B cell (primary cell): ENCODE data around the gene KLHL17. TPM values are rescaled to one million over a fixed set of nuclear protein-coding genes. Genes with fewer than 3 reads are reported as not detected.

ENCODE experiments used
- ATAC-seq: fragments of 200-7000 bp; cut with Tn5 transposase; one replicate; pipeline ENCODE4 v1.10.0; 2021; ENCODE audit warnings: low read depth, mild to moderate bottlenecking, moderate number of reproducible peaks, moderate library complexity
- CTCF ChIA-PET: fragments of 350-600 bp; sonication (Branson Sonifier 250); formaldehyde crosslinking; loops from one replicate; lab custom pipeline; 2021; ENCODE audit warnings: antibody characterized with exemption, inconsistent platforms; lab: Charles Lee
- POLR2A ChIA-PET: fragments of 350-600 bp; sonication (Branson Sonifier 250); formaldehyde crosslinking; loops from one replicate; lab custom pipeline; 2021; ENCODE audit warnings: antibody characterized with exemption; lab: Charles Lee
- DNase-seq: peaks from one replicate; pipeline ENCODE4 v3.0.0; 2013
- H2AFZ ChIP-seq: 2 replicates; pipeline ENCODE4 v1.6.1; 2012; ENCODE audit warnings: mild to moderate bottlenecking, low read depth, low read length; ENCODE audit not compliant: insufficient read depth, poor library complexity, severe bottlenecking
- H3K27ac ChIP-seq, 2 donors: 1 replicate in 1 of 2; 2 replicates in 1 of 2; pipeline ENCODE4 v1.5.1; 2012 to 2013; ENCODE audit warnings: low read length in 2 of 2, mild to moderate bottlenecking in 2 of 2, moderate library complexity in 1 of 2
- H3K27me3 ChIP-seq, 4 experiments: fragments of 200-600 bp in 1 of 4; sonication (generic) in 1 of 4; replicated peaks in 1 of 4; 1 replicate in 2 of 4; 2 replicates in 2 of 4; pipeline versions ENCODE4 v1.6.1 to v1.7.0; 2013 to 2016; ENCODE audit warnings: low read length in 3 of 4, mild to moderate bottlenecking in 2 of 4, mixed read lengths in 1 of 4, moderate library complexity in 1 of 4; ENCODE audit not compliant: insufficient read depth in 4 of 4, control insufficient read depth in 3 of 4; ENCODE audit errors: control extremely low read depth in 1 of 4
- H3K36me3 ChIP-seq, 2 experiments: replicated peaks in 1 of 2; 1 replicate in 1 of 2; 2 replicates in 1 of 2; pipeline versions ENCODE4 v1.6.1 to v1.7.1; 2013; ENCODE audit warnings: low read length in 1 of 2; ENCODE audit not compliant: insufficient read depth in 2 of 2, control insufficient read depth in 1 of 2; ENCODE audit errors: control extremely low read depth in 1 of 2, extremely low read depth in 1 of 2
- H3K4me1 ChIP-seq, 2 donors: fragments of 200-600 bp in 1 of 2; sonication (generic) in 1 of 2; 1 replicate in 1 of 2; 2 replicates in 1 of 2; pipeline versions ENCODE4 v1.5.1 to v1.6.1; 2013 to 2017; ENCODE audit warnings: low read length in 2 of 2; ENCODE audit not compliant: control insufficient read depth in 2 of 2, insufficient read depth in 2 of 2
- H3K4me2 ChIP-seq: replicated peaks from 2 replicates; pipeline ENCODE3; 2012; ENCODE audit warnings: mild to moderate bottlenecking, low read depth, low read length; ENCODE audit not compliant: poor library complexity, severe bottlenecking
- H3K4me3 ChIP-seq, 5 experiments: fragments of 200-600 bp in 1 of 5; sonication (generic) in 1 of 5; 1 replicate in 3 of 5; 2 replicates in 2 of 5; pipeline versions ENCODE4 v1.5.1 to v1.7.0; 2011 to 2016; ENCODE audit warnings: low read length in 4 of 5, mild to moderate bottlenecking in 4 of 5, low read depth in 2 of 5, control low read depth in 1 of 5, moderate library complexity in 1 of 5; ENCODE audit not compliant: insufficient read depth in 1 of 5; ENCODE audit errors: control extremely low read depth in 1 of 5, extremely low read depth in 1 of 5
- H3K79me2 ChIP-seq: fragments of 200-600 bp; sonication (generic); one replicate; pipeline ENCODE4 v1.6.0; 2016; ENCODE audit warnings: low read length; ENCODE audit not compliant: control insufficient read depth, insufficient read depth
- H3K9ac ChIP-seq: fragments of 200-600 bp; sonication (generic); 2 replicates; pipeline ENCODE4 v1.6.1; 2017; ENCODE audit warnings: mild to moderate bottlenecking, low read length, moderate library complexity
- H3K9me3 ChIP-seq, 3 donors: one replicate each; pipeline versions ENCODE4 v1.6.1 to v1.7.1; 2013; ENCODE audit warnings: low read length in 2 of 3; ENCODE audit not compliant: control insufficient read depth in 2 of 3, insufficient read depth in 1 of 3; ENCODE audit errors: control extremely low read depth in 1 of 3
- H4K20me1 ChIP-seq: 2 replicates; pipeline ENCODE4 v1.6.0; 2012; ENCODE audit warnings: mild to moderate bottlenecking, low read length; ENCODE audit not compliant: insufficient read depth, control insufficient read depth, poor library complexity, severe bottlenecking
- H3K27ac Mint-ChIP-seq: one replicate; pipeline ENCODE4 v1.8.0; 2021; ENCODE audit warnings: mixed read lengths
- H3K27me3 Mint-ChIP-seq: one replicate; pipeline ENCODE4 v1.8.0; 2021; ENCODE audit warnings: mixed read lengths
- H3K4me1 Mint-ChIP-seq: one replicate; pipeline ENCODE4 v1.8.0; 2021; ENCODE audit warnings: mixed read lengths
- H3K4me3 Mint-ChIP-seq: one replicate; pipeline ENCODE4 v1.8.0; 2021; ENCODE audit warnings: mixed read lengths
- H3K9me3 Mint-ChIP-seq: one replicate; pipeline ENCODE4 v1.8.0; 2022; ENCODE audit warnings: mixed read lengths; ENCODE audit not compliant: insufficient read depth
- EZH2 ChIP-seq: IDR thresholded peaks from 2 replicates; pipeline ENCODE4 v1.6.1; 2012; ENCODE audit warnings: borderline replicate concordance, low read depth, mild to moderate bottlenecking, moderate library complexity, low read length; ENCODE audit not compliant: insufficient read depth, poor library complexity, severe bottlenecking
- WGBS: methylation state at CpG from one replicate; pipeline ENCODE4 v1.1.5; 2013; ENCODE audit warnings: missing lambda C conversion rate; ENCODE audit not compliant: insufficient coverage; 5-methylcytosine and 5-hydroxymethylcytosine counted together
- intact Hi-C: fragments of 100-400 bp; cut with micrococcal nuclease; formaldehyde crosslinking; loops from one replicate; pipeline ENCODE4 v1.10.0; 2022
- polyA plus RNA-seq: library from polyadenylated mRNA; depleted of rRNA; stranded (reverse); fragments of >200 nt; gene quantifications from 2 replicates; pipeline ENCODE4 v1.2.3, GENCODE V29; 2012
- total RNA-seq, 2 donors: library from RNA; stranded (reverse); fragments of 120-200 nt in 1 of 2; gene quantifications; 1 replicate in 1 of 2; 2 replicates in 1 of 2; pipeline versions ENCODE4 v1.2.3 to v1.2.4, GENCODE V29; 2013 to 2022
- TF ChIP-seq, protein P1 (sequence below): fragments of 200-600 bp; IDR thresholded peaks from one replicate; pipeline ENCODE4 v1.8.0; 2022; ENCODE audit warnings: antibody characterized with exemption, mild to moderate bottlenecking

Gene KLHL17
- total and polyA plus RNA-seq, 2 donors (not counting 1 experiment from before 2014, with no cell fraction given) = 30.1 to 57.5 TPM

DNA sequence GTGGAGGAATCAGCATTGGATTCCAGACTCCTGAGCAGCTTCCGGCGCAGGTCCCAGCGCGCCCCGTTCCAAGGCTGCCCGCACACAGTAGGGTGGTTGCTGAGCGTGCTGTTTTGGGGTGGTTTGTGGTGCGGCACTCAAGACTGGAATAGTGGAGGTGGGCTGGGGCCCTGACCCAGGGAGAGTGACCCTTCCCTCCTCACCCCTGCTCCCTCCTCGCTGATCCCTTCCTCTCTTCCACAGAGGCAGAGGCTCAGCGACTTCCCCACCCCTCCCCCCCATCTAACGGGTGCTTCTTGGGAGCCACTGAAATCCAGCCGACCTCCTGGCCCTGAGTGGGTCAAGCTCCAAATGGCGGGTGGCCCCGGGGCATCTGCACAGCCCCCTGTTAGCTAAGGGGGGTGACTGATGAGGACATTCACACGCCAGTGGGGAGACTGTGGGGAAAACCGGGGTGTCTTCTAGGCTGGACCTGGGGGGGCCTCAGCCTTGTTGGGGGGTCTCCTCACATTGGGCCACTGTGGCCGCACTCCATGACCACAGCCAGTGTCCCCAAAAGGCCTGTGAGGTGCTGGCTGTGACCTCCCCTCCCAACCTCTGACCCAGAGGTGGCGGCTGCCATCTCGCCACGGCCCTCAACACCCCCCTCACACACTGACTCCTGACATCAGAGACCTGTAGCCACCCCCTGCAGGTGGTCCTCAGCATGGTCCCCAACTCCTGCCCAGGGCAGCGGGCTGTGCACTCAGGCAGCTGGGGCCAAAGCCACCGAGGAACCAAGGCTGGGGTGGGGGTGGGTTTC lies 43.4 kb downstream of the KLHL17 start:
- H3K27me3 Mint-ChIP-seq = peaks cover 27% of the 10 kb centered on the region
- H3K4me3 Mint-ChIP-seq = no peak overlapping the region
- no peaks in the 10 kb centered on the region for H3K9me3 Mint-ChIP-seq
- Histone ChIP-seq H3K4me2 (no peak overlapping the region), H3K9ac (no peak overlapping the region), H4K20me1 (no peaks in the 10 kb centered on the region), H3K4me1 (peaks cover 30 to 45% of the 10 kb centered on the region in 2 donors), H3K4me3 (no peak overlapping the region), H3K27ac (no peak overlapping the region), H2AFZ (no peak overlapping the region), H3K9me3 (peaks cover 0 to 18% (median 0%) of the 10 kb centered on the region in 3 donors), H3K79me2 (no peaks in the 10 kb centered on the region), H3K36me3 (no peaks in the 10 kb centered on the region), H3K27me3 (peaks cover 0 to 69% (median 39%) of the 10 kb centered on the region in 4 experiments)
- WGBS = 86% methylated on average over 10 of the region's 22 CpGs
- peaks cover 19% of the 10 kb centered on the region for H3K4me1 Mint-ChIP-seq
- ChIA-PET CTCF (interaction anchor here (0.9 to 2.1 kb wide), 3 partner anchors 10 to 60 kb away, joined by 3 to 7 read pairs (median 4); partner anchors contain the start of gene ISG15), POLR2A (no interaction called here)
- TF ChIP-seq EZH2 = no peak
- TF ChIP-seq, protein P1, sequence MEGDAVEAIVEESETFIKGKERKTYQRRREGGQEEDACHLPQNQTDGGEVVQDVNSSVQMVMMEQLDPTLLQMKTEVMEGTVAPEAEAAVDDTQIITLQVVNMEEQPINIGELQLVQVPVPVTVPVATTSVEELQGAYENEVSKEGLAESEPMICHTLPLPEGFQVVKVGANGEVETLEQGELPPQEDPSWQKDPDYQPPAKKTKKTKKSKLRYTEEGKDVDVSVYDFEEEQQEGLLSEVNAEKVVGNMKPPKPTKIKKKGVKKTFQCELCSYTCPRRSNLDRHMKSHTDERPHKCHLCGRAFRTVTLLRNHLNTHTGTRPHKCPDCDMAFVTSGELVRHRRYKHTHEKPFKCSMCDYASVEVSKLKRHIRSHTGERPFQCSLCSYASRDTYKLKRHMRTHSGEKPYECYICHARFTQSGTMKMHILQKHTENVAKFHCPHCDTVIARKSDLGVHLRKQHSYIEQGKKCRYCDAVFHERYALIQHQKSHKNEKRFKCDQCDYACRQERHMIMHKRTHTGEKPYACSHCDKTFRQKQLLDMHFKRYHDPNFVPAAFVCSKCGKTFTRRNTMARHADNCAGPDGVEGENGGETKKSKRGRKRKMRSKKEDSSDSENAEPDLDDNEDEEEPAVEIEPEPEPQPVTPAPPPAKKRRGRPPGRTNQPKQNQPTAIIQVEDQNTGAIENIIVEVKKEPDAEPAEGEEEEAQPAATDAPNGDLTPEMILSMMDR = no peak
- DNase-seq (no peak), ATAC-seq (no peak)
- no peak overlapping the region for H3K27ac Mint-ChIP-seq
- intact Hi-C loops = no loop called here

DNA sequence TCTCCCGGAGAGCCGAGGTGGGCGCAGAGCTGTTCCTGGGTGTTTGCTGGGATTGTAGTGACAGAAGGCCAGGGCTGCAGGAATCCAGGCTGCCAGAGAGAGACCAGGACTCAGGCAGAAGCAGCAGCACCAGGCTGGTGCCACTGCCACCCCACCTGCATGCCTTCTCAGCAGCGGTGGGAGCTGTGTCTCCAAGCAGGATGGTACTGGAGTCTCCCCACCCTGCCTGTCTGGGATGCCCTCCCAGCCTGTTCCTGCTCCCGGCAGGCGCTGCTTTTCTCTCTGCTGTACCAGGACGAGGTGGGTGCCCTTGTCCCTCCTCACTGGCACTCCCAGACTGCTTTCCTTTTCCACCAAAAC lies 44.0 kb downstream of the KLHL17 start:
- H3K9ac ChIP-seq = no peak overlapping the region
- Mint-ChIP-seq H3K27me3 (peaks cover 30% of the 10 kb centered on the region), H3K4me3 (no peak overlapping the region), H3K9me3 (no peaks in the 10 kb centered on the region), H3K27ac (no peak overlapping the region), H3K4me1 (peaks cover 23% of the 10 kb centered on the region)
- peaks cover 0 to 66% (median 39%) of the 10 kb centered on the region in 4 experiments for H3K27me3 ChIP-seq
- H3K9me3 ChIP-seq = peaks cover 0 to 18% (median 0%) of the 10 kb centered on the region in 3 donors
- no peak overlapping the region for H2AFZ ChIP-seq
- H3K4me2 ChIP-seq = no peak overlapping the region
- ATAC-seq = no peak
- H3K27ac ChIP-seq = no peak overlapping the region
- intact Hi-C loops = no loop called here
- no peaks in the 10 kb centered on the region for H3K36me3 ChIP-seq
- H3K4me3 ChIP-seq = no peak overlapping the region
- DNase-seq = no peak
- H3K4me1 ChIP-seq = peaks cover 28 to 42% of the 10 kb centered on the region in 2 donors
- ChIA-PET CTCF (interaction anchor here (1.1 kb wide), 1 partner anchor 9 kb away, joined by 3 read pairs; the partner anchor contains the start of gene ISG15), POLR2A (no interaction called here)
- no peaks in the 10 kb centered on the region for H4K20me1 ChIP-seq
- H3K79me2 ChIP-seq = no peaks in the 10 kb centered on the region
- no peak for TF ChIP-seq EZH2
- TF ChIP-seq, protein P1 = no peak
- 55% methylated on average over 7 of the region's 7 CpGs for WGBS
